GM19099 (cell line): Measurements from ENCODE around the gene FZR1.

Source experiments
- POLR2A ChIP-seq: IDR thresholded peaks from 3 replicates; pipeline ENCODE4 v1.6.1; 2011; ENCODE audit warnings: low read depth; ENCODE audit not compliant: insufficient read length; ENCODE audit errors: extremely low read depth

FZR1 gene

GRCh38 chr19:3554254-3555083, 48.4 kb downstream of the FZR1 start:
- no peak for TF ChIP-seq POLR2A

- no peak for TF ChIP-seq POLR2A
These were observed 49.7 kb downstream of the FZR1 start for GRCh38 chr19:3555653-3556422.

GRCh38 chr19:3556423-3556977, 50.4 kb downstream of the FZR1 start:
- no peak for TF ChIP-seq POLR2A

GRCh38 chr19:3556978-3557460, 50.9 kb downstream of the FZR1 start:
- TF ChIP-seq POLR2A, result no peak

- peak; percentile 78 for TF ChIP-seq POLR2A
These were observed 51.5 kb downstream of the FZR1 start, which contains the start of gene MFSD12 for GRCh38 chr19:3557461-3558248. Gene MFSD12, minus strand, starts transcription at chr19:3557586. Its CDS starts 183 bp downstream, at chr19:3557403.

GRCh38 chr19:3563709-3564524, 57.8 kb downstream of the FZR1 start:
- TF ChIP-seq POLR2A, result no peak

- no peak for TF ChIP-seq POLR2A
These were observed 59.0 kb downstream of the FZR1 start for GRCh38 chr19:3565139-3565538.

- no peak for TF ChIP-seq POLR2A
These were observed 64.5 kb downstream of the FZR1 start for GRCh38 chr19:3570606-3571011.

- no peak for TF ChIP-seq POLR2A
These were observed 66.2 kb downstream of the FZR1 start for GRCh38 chr19:3572132-3572854.

- TF ChIP-seq POLR2A, result peak; percentile 11
These were observed 66.7 kb downstream of the FZR1 start, which contains the start of gene HMG20B for GRCh38 chr19:3572855-3573161. Gene HMG20B, plus strand, starts transcription at chr19:3572944. Its CDS starts 366 bp downstream, at chr19:3573310.

- no peak for TF ChIP-seq POLR2A
These were observed 67.2 kb downstream of the FZR1 start for GRCh38 chr19:3573162-3573857.

- TF ChIP-seq POLR2A, result no peak
These were observed 67.9 kb downstream of the FZR1 start for GRCh38 chr19:3573858-3574637.

- no peak for TF ChIP-seq POLR2A
These were observed 69.2 kb downstream of the FZR1 start for GRCh38 chr19:3575260-3575741.
